Stimulated activated CD4-positive, alpha-beta T cell treated with anti-CD3 and anti-CD28 coated beads, Interleukin-4, amount 100 ng/mL, for 1 hour (primary cell): ENCODE data around the gene STK38L.

Experiments used
- DNase-seq: peaks from one replicate; pipeline ENCODE4 v3.0.0-alpha.2; 2020

STK38L gene

DNA sequence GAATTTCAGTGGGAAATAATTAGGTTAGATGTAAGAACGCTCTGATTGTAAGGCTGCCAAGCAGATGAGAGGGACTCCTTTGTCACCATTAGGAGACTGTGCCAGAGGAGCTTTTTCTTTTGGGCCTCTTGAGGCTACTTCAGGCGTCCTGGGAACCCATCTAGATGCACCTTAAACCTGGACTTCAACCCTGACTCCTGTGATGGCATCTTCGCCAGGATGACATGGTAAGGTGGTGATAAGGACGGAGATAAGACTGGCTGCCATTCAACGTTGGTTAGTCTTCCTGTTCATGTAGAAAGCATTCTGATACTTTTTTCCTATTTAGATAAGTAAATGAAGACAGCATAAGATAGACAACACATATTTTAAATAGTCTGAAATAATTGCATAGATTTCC is 36.3 kb downstream of the STK38L start:
- DNase-seq = no peak

DNA sequence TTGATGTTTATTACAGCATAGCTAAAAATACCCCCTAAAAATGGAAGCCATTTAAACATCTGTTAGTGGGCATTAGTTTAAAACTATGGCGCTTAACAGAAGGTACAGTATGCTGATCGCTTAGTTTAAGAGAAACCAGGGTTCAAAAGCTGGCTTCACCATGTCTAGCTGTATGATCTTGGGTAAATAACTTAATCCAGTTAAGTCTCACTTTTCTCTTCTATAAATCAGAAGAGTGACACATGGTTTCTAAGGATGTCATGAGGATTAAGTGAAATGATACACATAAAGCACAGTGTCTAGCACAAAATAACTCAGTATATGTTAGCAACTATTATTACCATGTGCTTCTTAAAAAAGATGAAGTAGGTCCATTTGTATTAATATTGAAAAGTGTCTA is 38.7 kb downstream of the STK38L start:
- DNase-seq = no peak

GRCh38 chr12:27284021-27284420 is 39.9 kb downstream of the STK38L start:
- DNase-seq = no peak

- no peak for DNase-seq
Observed at GRCh38 chr12:27284751-27285150, 40.7 kb downstream of the STK38L start.

GRCh38 chr12:27285403-27285802 is 41.3 kb downstream of the STK38L start:
- no peak for DNase-seq

DNA sequence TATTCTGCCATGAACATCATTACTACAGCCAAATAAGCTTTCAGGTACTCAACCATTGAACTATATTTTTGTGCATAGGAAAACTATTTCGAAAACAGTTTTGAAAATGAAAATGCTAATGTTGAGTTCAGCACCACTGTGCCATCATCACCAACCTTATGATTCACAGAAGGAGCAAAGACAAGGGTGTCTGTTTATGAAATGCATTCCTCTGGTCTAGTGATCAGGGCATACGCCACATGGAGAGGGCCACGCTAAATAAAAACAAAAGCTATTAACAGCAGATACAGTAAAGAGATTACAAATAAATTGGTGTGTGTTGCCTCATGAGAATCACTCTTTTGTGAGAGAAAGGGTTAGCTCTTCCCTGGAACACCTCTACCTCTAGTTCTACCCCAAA is 45.3 kb downstream of the STK38L start:
- DNase-seq = no peak

- DNase-seq = no peak
Observed at GRCh38 chr12:27290501-27291168, 46.5 kb downstream of the STK38L start.

GRCh38 chr12:27291862-27292261 is 47.8 kb downstream of the STK38L start:
- DNase-seq = no peak

DNA sequence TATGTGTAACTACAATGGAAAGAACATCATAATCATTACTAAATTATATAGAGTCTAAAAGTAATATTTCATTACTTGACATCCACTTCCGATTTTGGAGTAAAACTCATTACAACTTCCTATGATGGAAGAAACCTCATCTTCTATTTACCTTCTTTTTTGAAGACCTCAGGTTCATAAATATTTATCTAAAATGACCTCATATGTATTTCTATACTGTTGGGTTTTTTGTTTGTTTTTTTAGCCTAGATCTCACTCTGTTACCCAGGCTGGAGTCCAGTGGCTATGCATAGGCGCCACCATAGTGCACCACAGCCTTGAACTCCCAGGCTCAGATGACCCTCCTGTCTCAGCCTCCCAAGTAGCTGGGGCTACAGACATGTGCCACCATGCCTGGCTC is 48.6 kb downstream of the STK38L start:
- no peak for DNase-seq

- no peak for DNase-seq
Observed at GRCh38 chr12:27293463-27293862, 49.4 kb downstream of the STK38L start.

DNA sequence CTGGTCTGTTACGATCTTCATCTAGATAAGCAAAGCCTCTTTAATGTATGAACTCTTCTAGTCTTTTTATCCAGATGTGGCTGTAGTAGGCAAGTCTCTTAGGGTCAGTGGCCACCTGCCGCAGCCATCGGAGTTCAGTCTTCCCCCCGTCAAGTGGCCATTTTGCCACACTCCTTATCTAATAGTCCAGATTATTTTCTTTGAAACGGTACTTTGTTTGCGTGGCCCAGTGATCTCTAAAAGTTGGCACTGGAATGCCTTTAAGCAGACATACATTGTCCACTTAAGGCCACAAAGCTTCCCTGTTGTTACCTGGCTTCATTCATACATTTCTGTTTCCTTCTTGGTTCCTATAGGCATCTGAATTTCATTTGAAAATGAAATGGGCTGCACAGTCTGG is 52.6 kb downstream of the STK38L start:
- DNase-seq = no peak

DNA sequence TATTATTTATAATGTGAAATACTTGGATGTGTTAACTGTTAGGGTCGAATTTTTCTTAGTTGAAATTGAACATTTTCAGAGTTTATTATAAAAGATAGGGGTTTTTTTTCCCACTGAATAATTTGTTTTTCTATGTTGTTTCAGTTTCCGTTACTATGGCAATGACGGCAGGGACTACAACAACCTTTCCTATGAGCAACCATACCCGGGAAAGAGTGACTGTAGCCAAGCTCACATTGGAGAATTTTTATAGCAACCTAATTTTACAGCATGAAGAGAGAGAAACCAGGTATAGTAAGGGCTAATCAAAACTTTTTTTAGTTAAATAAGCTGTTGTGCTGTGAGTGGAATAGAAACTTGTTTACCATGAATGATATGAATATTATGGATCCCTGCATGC is 53.5 kb downstream of the STK38L start:
- no peak for DNase-seq

DNA sequence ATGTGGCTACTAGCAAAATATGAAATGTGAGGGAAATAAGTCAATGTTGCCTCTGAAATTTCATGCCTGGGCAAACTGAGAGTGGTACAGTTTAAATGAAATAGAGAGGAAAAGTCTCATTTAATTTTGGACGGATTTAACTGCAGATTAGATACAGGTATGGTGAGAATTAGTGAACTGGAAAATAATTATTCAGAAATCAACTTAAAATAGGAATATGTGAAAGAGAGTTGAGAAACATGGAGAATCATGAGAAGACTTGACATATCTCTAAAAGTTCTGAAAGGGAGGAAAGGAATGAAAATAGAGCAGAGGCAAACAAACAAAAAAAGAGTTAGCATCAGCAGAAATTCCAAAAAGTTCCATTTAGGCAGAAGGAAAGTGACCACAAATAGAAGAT is 55.0 kb downstream of the STK38L start:
- DNase-seq = no peak

- no peak for DNase-seq
Observed at GRCh38 chr12:27300226-27300625, 56.1 kb downstream of the STK38L start.

- no peak for DNase-seq
Observed at GRCh38 chr12:27303139-27304111, 59.3 kb downstream of the STK38L start.

DNA sequence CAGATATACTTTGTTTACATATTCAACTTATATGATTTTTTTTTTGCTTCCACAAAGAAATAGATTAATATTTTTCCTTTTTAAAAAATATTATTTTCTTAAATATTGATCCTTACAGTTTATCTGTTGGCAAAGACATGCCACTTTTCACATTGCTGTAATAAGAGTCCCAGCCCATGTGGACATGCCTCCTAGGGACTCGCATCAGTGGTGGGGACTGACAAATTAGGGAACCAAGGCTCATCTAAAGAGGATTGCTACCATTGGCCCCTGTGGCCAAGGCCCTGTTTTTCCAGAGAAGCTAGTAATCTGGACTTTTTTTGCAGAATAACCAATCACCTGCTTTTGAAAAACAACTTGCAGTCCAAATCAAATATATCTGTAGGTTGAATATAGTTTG is 60.8 kb downstream of the STK38L start:
- DNase-seq = no peak

DNA sequence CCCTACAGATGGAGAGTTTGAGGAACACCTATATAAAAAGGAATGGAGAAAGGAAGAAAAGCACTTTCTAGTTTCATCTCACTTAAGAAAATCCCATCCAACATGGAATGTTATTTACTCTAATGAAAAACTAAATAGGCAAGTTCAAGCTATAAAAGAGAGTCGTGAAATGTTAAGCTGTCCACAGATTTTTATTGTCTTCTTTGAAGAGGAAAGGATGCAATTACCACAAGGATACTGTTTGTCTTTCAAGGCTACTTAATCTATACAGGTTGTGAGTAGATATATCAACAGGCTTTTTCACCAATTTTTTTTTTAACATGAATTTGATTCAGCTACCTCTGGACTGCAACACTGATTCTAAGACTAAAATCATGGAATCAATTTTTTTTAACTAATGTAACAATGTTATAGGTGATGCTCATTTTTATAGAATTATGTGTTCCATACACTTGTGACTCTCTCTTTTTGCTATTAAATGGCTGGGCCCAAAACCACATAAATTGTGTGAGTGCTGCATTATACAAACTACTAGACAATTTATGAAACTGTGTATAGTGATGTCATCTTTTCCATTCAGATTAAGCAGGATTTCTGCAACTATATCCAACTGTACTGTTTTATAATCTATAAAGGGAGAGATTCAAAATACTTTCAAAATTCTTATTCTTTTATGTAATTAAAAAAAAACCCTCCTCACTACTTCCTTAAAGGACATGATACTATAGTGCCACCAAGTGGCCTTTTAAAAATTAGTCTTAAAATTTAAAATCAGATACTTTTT is 61.8 kb downstream of the STK38L start:
- no peak for DNase-seq

GRCh38 chr12:27309293-27309994 is 65.4 kb downstream of the STK38L start:
- DNase-seq = no peak

DNA sequence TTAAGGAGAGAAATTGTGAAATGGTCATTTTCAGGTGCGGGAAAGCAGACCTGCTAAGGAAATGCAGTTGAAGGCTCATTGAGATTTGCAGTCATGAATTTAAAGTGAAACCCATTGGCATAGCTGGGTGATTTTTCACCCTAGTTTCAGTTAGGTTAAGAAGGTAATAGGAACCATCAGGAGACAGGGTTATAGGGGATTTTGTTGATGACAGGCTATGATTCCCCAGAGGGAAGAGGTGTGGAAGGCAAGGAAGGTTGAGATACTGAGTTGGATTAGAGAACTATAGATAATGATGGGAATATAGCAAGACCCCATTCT is 65.9 kb downstream of the STK38L start:
- DNase-seq = no peak

GRCh38 chr12:27316947-27317346 is 72.9 kb downstream of the STK38L start:
- no peak for DNase-seq

DNA sequence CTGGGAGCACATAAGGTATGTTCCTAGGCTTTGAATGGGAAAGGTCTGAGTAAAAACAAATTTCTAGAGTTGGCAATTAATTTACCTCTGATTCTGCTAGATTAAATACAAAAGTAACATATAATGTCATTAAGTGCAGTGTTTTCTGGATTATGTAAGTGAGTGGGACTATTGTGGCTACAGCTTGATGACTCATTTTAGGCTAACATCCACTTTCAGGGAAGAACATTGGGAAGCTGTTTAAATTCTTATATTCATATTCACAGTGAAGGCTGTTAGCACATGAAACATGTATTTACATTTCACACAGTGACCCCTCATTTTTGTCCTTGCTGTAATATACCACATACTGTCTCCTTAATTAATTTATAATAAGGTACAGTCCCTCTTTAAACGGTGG is 75.3 kb downstream of the STK38L start:
- no peak for DNase-seq

DNA sequence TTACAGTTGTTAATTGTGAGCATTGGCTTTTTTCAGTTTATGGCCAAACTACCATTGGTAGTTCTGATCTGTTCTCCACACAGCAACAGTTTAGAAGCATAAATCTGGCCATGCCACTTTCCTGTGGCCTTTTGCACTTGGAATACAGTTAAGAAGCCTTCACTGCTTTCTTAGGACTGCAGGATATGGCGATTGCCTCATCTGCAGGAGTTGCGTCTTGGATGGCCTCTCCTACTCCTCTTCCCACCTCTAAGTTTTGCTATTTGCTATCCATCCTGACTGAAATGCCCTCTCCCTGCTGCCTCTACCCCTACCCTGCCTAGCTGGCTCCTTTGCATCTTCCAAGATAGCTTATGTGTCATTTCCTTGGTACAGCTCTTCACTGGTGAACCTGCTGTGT is 75.8 kb downstream of the STK38L start:
- no peak for DNase-seq

GRCh38 chr12:27324530-27324929 is 80.4 kb downstream of the STK38L start:
- no peak for DNase-seq
